ENCODE results near the gene BTRC.
A peak's percentile ranks its signal among the peaks of the same experiment; 100 is the strongest.
"Not testable (repeated sequence)": the region's sequence is repeated elsewhere in the genome, so short reads cannot be mapped to it uniquely, and the experiment has no call there.

Gene BTRC

GRCh38 chr10:101353692-101354327 lies at the start of gene BTRC:
TSS of gene BTRC (plus strand) at chr10:101354165. CDS start at chr10:101354181, 16 bp downstream.
- Mint-ChIP-seq H3K4me1 (peaks cover 36% of the 10 kb centered on the region), H3K9me3 (no peaks in the 10 kb centered on the region), H3K27me3 (peaks cover 14% of the 10 kb centered on the region), H3K36me3 (ENCODE audit: low read depth) (peaks cover 6% of the 10 kb centered on the region), H3K4me3 (peak within 1 kb of the TSS; percentile 89), H3K27ac (peak within 1 kb of the TSS; percentile 98)
- ATAC-seq (peak; percentile 98), DNase-seq (peak; percentile 92)

DNA sequence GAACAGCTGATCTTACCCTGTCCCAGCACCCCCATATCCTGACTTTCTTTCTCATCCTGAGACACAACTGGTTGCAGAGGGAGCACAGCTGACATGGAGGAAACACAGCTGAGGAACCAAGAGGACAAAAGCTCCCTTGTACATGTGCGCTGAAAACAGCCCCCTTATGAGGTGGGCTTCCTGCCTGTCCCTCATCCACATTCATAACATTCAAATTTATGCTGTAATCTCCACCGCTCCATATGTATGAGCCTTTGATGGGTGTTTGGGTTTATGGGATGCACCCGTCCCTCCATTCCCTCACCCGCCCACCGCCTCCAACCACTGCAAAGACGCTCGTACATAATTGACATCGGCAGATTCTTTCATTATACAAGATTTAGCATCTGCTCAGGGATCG lies 49.6 kb upstream of the BTRC start:
- ATAC-seq = no peak
- no peaks in the 10 kb centered on the region for H3K4me1 Mint-ChIP-seq
- H3K4me3 Mint-ChIP-seq = no peak overlapping the region
- H3K36me3 Mint-ChIP-seq (ENCODE audit: low read depth) = no peaks in the 10 kb centered on the region
- peaks cover 43% of the 10 kb centered on the region for H3K27me3 Mint-ChIP-seq
- no peak overlapping the region for H3K27ac Mint-ChIP-seq
- H3K9me3 Mint-ChIP-seq = no peaks in the 10 kb centered on the region
- DNase-seq = no peak

GRCh38 chr10:101305320-101306241 lies 48.4 kb upstream of the BTRC start:
- H3K9me3 Mint-ChIP-seq = no peaks in the 10 kb centered on the region
- ATAC-seq (no peak), DNase-seq (no peak)
- H3K4me3 Mint-ChIP-seq = no peak overlapping the region
- H3K27ac Mint-ChIP-seq = no peak overlapping the region
- no peaks in the 10 kb centered on the region for H3K36me3 Mint-ChIP-seq (ENCODE audit: low read depth)
- H3K27me3 Mint-ChIP-seq = peaks cover 48% of the 10 kb centered on the region
- H3K4me1 Mint-ChIP-seq = peaks cover 1% of the 10 kb centered on the region

DNA sequence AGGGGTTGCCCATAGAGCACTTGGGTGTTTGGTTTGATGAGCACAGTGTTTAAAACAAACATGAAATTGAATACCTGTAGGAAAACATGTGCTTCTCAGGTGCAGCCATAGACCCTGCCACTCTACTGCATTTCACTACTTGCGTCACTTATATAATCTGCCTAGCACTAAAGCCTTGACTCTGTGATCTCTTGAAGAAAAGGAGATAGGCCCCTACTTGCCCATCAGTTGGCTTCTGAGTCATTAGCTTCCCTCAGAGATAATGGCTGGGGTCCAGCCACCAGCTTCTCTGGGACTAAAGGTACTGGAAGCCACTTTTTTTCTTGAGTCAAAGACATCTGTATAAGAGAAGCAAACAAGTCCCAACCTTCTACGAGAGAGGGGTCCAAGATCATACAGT lies 45.9 kb upstream of the BTRC start:
- DNase-seq (no peak), ATAC-seq (no peak)
- Mint-ChIP-seq H3K27ac (no peak overlapping the region), H3K4me3 (no peak overlapping the region), H3K4me1 (peaks cover 11% of the 10 kb centered on the region), H3K36me3 (ENCODE audit: low read depth) (no peaks in the 10 kb centered on the region), H3K9me3 (no peaks in the 10 kb centered on the region), H3K27me3 (peaks cover 59% of the 10 kb centered on the region)

- H3K27ac Mint-ChIP-seq = no peak overlapping the region
- no peak for ATAC-seq
- H3K4me1 Mint-ChIP-seq = peaks cover 11% of the 10 kb centered on the region
- DNase-seq = peak; percentile 6
- H3K9me3 Mint-ChIP-seq = no peaks in the 10 kb centered on the region
- H3K4me3 Mint-ChIP-seq = peak overlapping the region; percentile 59
- H3K27me3 Mint-ChIP-seq = peaks cover 60% of the 10 kb centered on the region
- no peaks in the 10 kb centered on the region for H3K36me3 Mint-ChIP-seq (ENCODE audit: low read depth)
Measured at GRCh38 chr10:101310529-101311184, 43.3 kb upstream of the BTRC start.

GRCh38 chr10:101311185-101312066 lies 42.5 kb upstream of the BTRC start:
- DNase-seq (peak; percentile 18), ATAC-seq (peak; percentile 31)
- Mint-ChIP-seq H3K27ac (no peak overlapping the region), H3K9me3 (no peaks in the 10 kb centered on the region), H3K4me1 (peaks cover 11% of the 10 kb centered on the region), H3K4me3 (peak overlapping the region; percentile 59), H3K36me3 (ENCODE audit: low read depth) (no peaks in the 10 kb centered on the region), H3K27me3 (peaks cover 61% of the 10 kb centered on the region)

- DNase-seq (no peak), ATAC-seq (no peak)
- no peaks in the 10 kb centered on the region for H3K9me3 Mint-ChIP-seq
- no peak overlapping the region for H3K4me3 Mint-ChIP-seq
- H3K4me1 Mint-ChIP-seq = no peaks in the 10 kb centered on the region
- no peak overlapping the region for H3K27ac Mint-ChIP-seq
- peaks cover 23% of the 10 kb centered on the region for H3K27me3 Mint-ChIP-seq
- H3K36me3 Mint-ChIP-seq (ENCODE audit: low read depth) = no peaks in the 10 kb centered on the region
Measured at GRCh38 chr10:101319241-101319915, 34.6 kb upstream of the BTRC start.

GRCh38 chr10:101321073-101321472 lies 32.9 kb upstream of the BTRC start:
- DNase-seq = no peak
- Mint-ChIP-seq H3K27ac (no peak overlapping the region), H3K27me3 (peaks cover 18% of the 10 kb centered on the region), H3K9me3 (no peaks in the 10 kb centered on the region), H3K4me1 (no peaks in the 10 kb centered on the region), H3K4me3 (no peak overlapping the region), H3K36me3 (ENCODE audit: low read depth) (no peaks in the 10 kb centered on the region)
- ATAC-seq = no peak

DNA sequence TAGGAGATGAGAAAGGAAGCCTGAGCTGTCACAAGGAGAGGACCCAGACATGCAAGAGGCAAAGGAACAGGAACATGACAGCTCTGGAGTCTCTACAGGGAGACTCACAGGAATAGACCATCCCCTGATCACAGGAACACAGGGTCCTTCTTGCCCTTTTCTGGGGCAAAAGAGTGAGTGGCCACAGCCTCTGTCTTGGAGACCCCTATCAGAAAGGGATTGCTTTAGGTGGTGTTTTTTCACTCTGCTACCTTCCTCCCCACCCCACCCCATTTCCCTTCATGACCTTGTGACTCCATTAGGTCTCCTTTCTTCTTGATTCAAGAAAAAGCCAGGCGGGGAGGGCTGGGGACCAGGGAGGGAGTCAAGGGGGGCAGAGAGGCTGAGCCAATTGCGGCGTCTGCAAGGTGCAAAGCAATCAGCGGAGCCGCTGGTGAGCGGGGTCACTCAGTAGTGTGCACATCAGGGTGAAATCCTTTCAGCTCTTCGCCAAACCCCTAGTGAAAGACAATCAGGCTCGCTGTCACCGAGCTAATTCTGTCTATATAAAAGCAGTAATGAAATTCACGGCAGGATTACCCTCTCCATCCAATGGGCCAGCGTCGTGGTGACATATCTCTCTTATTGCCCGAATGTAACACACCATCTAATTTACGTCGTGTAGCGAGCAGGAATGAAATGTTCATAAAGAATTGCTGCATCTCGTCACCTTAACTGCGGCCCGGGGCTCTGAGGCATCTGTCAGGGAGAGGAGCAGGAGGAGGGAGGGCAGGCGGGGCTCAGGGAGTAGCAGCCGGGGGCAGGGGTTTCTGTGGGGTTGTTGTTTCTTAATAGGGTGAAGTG lies 31.5 kb upstream of the BTRC start:
- no peaks in the 10 kb centered on the region for H3K36me3 Mint-ChIP-seq (ENCODE audit: low read depth)
- H3K4me3 Mint-ChIP-seq = no peak overlapping the region
- no peak overlapping the region for H3K27ac Mint-ChIP-seq
- no peak for ATAC-seq
- no peaks in the 10 kb centered on the region for H3K9me3 Mint-ChIP-seq
- H3K27me3 Mint-ChIP-seq = peaks cover 16% of the 10 kb centered on the region
- no peak for DNase-seq
- H3K4me1 Mint-ChIP-seq = no peaks in the 10 kb centered on the region

DNA sequence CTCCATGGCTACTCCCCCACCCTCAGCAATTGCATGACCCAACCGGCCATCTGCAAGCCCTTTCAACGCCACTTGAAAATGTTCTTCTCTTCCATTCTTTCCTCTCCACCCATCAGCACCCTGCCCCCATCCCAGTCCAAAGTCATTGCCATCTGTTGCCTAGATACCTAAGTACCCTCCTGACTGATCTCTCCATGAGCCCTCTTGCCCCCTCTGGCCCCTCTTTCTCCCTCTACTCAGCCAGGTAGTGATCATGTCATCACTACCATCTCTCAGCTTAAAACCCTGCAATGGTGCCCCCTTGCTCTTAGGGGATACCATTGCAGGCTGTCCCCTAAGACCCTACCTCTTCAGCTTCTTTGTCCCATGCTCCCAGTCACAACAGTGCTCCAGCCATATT lies 30.5 kb upstream of the BTRC start:
- no peaks in the 10 kb centered on the region for H3K9me3 Mint-ChIP-seq
- H3K4me1 Mint-ChIP-seq = no peaks in the 10 kb centered on the region
- no peak overlapping the region for H3K27ac Mint-ChIP-seq
- no peak for DNase-seq
- no peak for ATAC-seq
- no peak overlapping the region for H3K4me3 Mint-ChIP-seq
- no peaks in the 10 kb centered on the region for H3K36me3 Mint-ChIP-seq (ENCODE audit: low read depth)
- peaks cover 18% of the 10 kb centered on the region for H3K27me3 Mint-ChIP-seq

DNA sequence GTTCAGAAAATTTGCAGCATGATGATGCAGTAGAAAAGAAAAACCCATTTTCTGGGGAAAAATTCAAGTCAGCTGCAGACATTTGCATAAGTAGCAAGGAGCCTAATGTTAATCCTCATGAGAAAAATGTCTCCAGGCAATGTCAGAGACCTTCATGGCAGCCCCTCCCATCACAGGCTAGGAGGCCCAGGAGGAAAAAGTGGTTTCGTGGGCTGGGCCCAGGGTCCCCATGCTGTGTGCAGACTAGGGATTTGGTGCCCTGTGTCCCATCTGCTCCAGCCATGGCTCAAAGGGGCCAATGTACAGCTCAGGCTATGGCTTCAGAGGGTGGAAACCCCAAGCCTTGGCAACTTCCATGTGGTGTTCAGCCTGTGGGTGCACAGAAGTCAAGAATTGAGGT lies 26.5 kb upstream of the BTRC start:
- H3K27me3 Mint-ChIP-seq = peaks cover 24% of the 10 kb centered on the region
- not testable (repeated sequence) for DNase-seq; H3K27ac Mint-ChIP-seq; H3K4me1 Mint-ChIP-seq; H3K4me3 Mint-ChIP-seq; ATAC-seq; H3K36me3 Mint-ChIP-seq (ENCODE audit: low read depth); H3K9me3 Mint-ChIP-seq

GRCh38 chr10:101329341-101330032 lies 24.5 kb upstream of the BTRC start:
- no peaks in the 10 kb centered on the region for H3K9me3 Mint-ChIP-seq
- H3K27me3 Mint-ChIP-seq = peaks cover 16% of the 10 kb centered on the region
- no peak for DNase-seq
- H3K4me3 Mint-ChIP-seq = no peak overlapping the region
- no peaks in the 10 kb centered on the region for H3K36me3 Mint-ChIP-seq (ENCODE audit: low read depth)
- no peak for ATAC-seq
- no peaks in the 10 kb centered on the region for H3K4me1 Mint-ChIP-seq
- no peak overlapping the region for H3K27ac Mint-ChIP-seq
